MCF 10A (cell line): Measurements from ENCODE around the gene DUSP23. TPM values are rescaled to one million over a fixed set of nuclear protein-coding genes. Genes with fewer than 3 reads are reported as not detected.

Source experiments
- BruUV-seq: library from RNA; stranded (reverse); fragments of 400-500 nt; replicated peaks from 2 replicates; lab custom pipeline; 2021; lab: Mats Ljungman, UMichigan
- CTCF ChIA-PET: fragments of 300-600 bp; sonication (Branson Sonifier 250); formaldehyde crosslinking; extraction: SDS; loops from one replicate; lab custom pipeline; 2021; ENCODE audit warnings: antibody characterized with exemption, inconsistent platforms; lab: Yijun Ruan, JAX
- POLR2A ChIA-PET: fragments of 300-600, 350-650 bp; sonication (Branson Sonifier 250); formaldehyde crosslinking; extraction: SDS; loops from one replicate; lab custom pipeline; 2020; ENCODE audit warnings: antibody characterized with exemption, inconsistent platforms; lab: Yijun Ruan, JAX
- DNase-seq: peaks from one replicate; pipeline ENCODE4 v3.0.0-alpha.2; 2018; ENCODE audit not compliant: unreplicated experiment
- H3K27ac Mint-ChIP-seq: one replicate; pipeline ENCODE4 v1.8.0; 2022; ENCODE audit warnings: mild to moderate bottlenecking, low read depth, mixed read lengths; ENCODE audit not compliant: unreplicated experiment
- H3K27me3 Mint-ChIP-seq: one replicate; pipeline ENCODE4 v1.8.0; 2022; ENCODE audit warnings: mixed read lengths; ENCODE audit not compliant: insufficient read depth, unreplicated experiment
- H3K36me3 Mint-ChIP-seq: one replicate; pipeline ENCODE4 v1.8.0; 2022; ENCODE audit warnings: mild to moderate bottlenecking, moderate library complexity, mixed read lengths; ENCODE audit not compliant: insufficient read depth, unreplicated experiment
- H3K4me1 Mint-ChIP-seq: one replicate; pipeline ENCODE4 v1.8.0; 2022; ENCODE audit warnings: mixed read lengths; ENCODE audit not compliant: insufficient read depth, unreplicated experiment
- H3K4me3 Mint-ChIP-seq: one replicate; pipeline ENCODE4 v1.8.0; 2022; ENCODE audit warnings: mild to moderate bottlenecking, moderate library complexity, mixed read lengths; ENCODE audit not compliant: unreplicated experiment
- H3K9me3 Mint-ChIP-seq: one replicate; pipeline ENCODE4 v1.8.0; 2022; ENCODE audit warnings: mixed read lengths; ENCODE audit not compliant: unreplicated experiment
- intact Hi-C: fragments of 100-400 bp; cut with micrococcal nuclease; formaldehyde crosslinking; loops from 2 replicates; pipeline ENCODE4 v1.14.1; 2022
- total RNA-seq: library from RNA; stranded (reverse); gene quantifications from 2 replicates; pipeline ENCODE4 v1.2.3, GENCODE V29; 2022
- TF ChIP-seq, protein P1 (sequence below): fragments of 200-600 bp; IDR thresholded peaks from one replicate; pipeline ENCODE4 v1.8.0; 2022; ENCODE audit warnings: antibody characterized with exemption, mild to moderate bottlenecking; ENCODE audit not compliant: unreplicated experiment

DUSP23 gene
- total RNA-seq, 1 experiment from 2014 or later, result 178 TPM

DNA sequence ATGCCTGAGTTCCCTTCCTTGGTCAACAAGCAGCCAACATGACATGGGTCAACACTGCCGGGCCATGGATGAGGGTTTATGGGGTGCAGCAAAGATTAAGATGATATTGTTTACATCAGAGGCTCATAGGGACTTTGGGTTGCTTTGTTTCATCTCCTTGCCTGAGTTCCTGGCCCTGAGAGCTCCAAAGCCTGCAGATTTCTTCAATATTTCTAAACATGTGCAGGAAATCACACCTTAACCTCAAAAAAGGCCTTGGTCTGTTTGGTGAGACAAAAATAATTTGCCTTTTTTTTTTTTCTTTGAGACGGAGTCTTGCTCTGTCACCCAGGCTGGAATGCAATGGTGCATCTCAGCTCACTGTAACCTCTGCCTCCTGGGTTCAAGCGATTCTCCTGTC lies 46.8 kb downstream of the DUSP23 start:
- Mint-ChIP-seq H3K4me1 (peaks cover 5% of the 10 kb centered on the region), H3K4me3 (no peak overlapping the region), H3K36me3 (no peaks in the 10 kb centered on the region), H3K9me3 (no peaks in the 10 kb centered on the region), H3K27ac (no peak overlapping the region), H3K27me3 (peaks cover 7% of the 10 kb centered on the region)
- no TSS peak for BruUV-seq
- ChIA-PET CTCF (interaction anchor here (0.6 to 3.3 kb wide), 7 partner anchors 25 to 180 kb away, joined by 3 to 23 read pairs (median 4); partner anchors contain the start of gene FCRL6), POLR2A (no interaction called here)
- no peak for DNase-seq
- TF ChIP-seq, protein P1, sequence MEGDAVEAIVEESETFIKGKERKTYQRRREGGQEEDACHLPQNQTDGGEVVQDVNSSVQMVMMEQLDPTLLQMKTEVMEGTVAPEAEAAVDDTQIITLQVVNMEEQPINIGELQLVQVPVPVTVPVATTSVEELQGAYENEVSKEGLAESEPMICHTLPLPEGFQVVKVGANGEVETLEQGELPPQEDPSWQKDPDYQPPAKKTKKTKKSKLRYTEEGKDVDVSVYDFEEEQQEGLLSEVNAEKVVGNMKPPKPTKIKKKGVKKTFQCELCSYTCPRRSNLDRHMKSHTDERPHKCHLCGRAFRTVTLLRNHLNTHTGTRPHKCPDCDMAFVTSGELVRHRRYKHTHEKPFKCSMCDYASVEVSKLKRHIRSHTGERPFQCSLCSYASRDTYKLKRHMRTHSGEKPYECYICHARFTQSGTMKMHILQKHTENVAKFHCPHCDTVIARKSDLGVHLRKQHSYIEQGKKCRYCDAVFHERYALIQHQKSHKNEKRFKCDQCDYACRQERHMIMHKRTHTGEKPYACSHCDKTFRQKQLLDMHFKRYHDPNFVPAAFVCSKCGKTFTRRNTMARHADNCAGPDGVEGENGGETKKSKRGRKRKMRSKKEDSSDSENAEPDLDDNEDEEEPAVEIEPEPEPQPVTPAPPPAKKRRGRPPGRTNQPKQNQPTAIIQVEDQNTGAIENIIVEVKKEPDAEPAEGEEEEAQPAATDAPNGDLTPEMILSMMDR, result no peak
- intact Hi-C loops, result no loop called here

GRCh38 chr1:159828176-159828575 lies 47.4 kb downstream of the DUSP23 start:
- BruUV-seq, result no TSS peak
- ChIA-PET POLR2A (no interaction called here), CTCF (interaction anchor here (0.6 to 7.1 kb wide), 6 partner anchors 26 to 215 kb away, joined by 3 to 54 read pairs (median 6); partner anchors contain the start of gene FCRL6)
- H3K36me3 Mint-ChIP-seq, result no peaks in the 10 kb centered on the region
- peak; percentile 21 for DNase-seq
- H3K27ac Mint-ChIP-seq, result no peak overlapping the region
- intact Hi-C loops, result no loop called here
- TF ChIP-seq, protein P1, result no peak
- no peak overlapping the region for H3K4me3 Mint-ChIP-seq
- H3K4me1 Mint-ChIP-seq, result peaks cover 5% of the 10 kb centered on the region
- peaks cover under 1% of the 10 kb centered on the region for H3K27me3 Mint-ChIP-seq
- no peaks in the 10 kb centered on the region for H3K9me3 Mint-ChIP-seq

DNA sequence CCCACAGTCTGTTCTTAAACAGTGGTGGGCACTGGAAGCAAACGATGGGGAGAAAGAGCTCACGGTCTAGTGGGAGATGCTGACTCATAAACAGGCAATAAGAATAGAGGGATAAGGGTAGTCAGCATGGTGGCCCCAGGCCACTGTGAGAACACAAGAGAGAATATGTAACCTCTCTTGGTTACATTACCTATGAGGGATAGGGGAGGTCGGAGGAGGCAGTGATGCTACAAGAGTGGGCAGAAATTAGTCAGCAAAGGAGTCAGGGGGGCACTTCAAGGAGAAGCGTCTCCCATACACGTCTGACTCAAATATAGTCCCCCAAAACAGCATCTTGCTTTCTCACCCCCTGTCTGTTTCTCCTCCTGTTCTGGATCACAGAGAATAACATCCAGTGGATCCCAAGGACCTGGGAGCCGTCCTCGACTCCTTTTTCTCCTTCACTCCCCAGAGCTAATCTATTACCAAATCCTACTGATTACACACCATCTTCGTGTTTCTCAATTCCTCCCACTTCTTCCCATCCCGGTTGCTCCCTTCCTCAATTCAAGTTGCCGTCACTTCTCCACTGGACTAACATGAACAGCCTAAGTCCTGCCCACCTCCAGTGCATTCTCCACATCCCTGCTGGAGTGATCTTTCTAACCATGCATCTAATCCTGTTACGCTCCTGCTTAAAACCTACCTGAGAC lies 48.0 kb downstream of the DUSP23 start:
- POLR2A ChIA-PET, result no interaction called here

DNA sequence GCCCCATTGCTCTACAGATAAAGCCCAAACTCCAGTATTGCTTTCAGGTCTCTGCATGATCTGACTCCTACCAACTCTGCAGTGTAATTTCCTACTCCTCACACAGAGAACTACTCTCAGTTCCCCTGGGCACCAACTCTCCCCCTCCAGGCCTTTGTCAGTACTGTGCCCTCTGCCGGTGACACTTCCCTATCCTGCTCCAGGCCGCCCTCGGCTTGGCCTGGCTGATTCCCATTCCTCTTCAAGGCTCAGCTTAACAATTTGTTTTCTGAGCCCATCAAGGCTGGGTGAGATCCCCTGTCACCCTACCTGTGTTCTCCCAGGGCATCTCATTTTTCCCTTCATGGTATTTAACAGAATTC lies 48.5 kb downstream of the DUSP23 start:
- H3K4me1 Mint-ChIP-seq, result peaks cover 5% of the 10 kb centered on the region
- ChIA-PET POLR2A (no interaction called here), CTCF (interaction anchor here (0.6 to 7.1 kb wide), 4 partner anchors 25 to 63 kb away, joined by 3 to 54 read pairs (median 4); no protein-coding TSS in a partner anchor)
- no TSS peak for BruUV-seq
- TF ChIP-seq, protein P1, result no peak
- no peaks in the 10 kb centered on the region for H3K36me3 Mint-ChIP-seq
- DNase-seq, result peak; percentile 36
- H3K9me3 Mint-ChIP-seq, result no peaks in the 10 kb centered on the region
- H3K4me3 Mint-ChIP-seq, result no peak overlapping the region
- no peaks in the 10 kb centered on the region for H3K27me3 Mint-ChIP-seq
- intact Hi-C loops, result no loop called here
- H3K27ac Mint-ChIP-seq, result no peak overlapping the region

More for the DNA sequence above, 48.0 kb downstream of the DUSP23 start:
- CTCF ChIA-PET, result interaction anchor here (0.6 to 7.1 kb wide), 5 partner anchors 25 to 214 kb away, joined by 3 to 54 read pairs (median 7); no protein-coding TSS in a partner anchor
- DNase-seq, result no peak
- H3K36me3 Mint-ChIP-seq, result no peaks in the 10 kb centered on the region
- H3K27me3 Mint-ChIP-seq, result no peaks in the 10 kb centered on the region
- H3K4me1 Mint-ChIP-seq, result peaks cover 5% of the 10 kb centered on the region
- TF ChIP-seq, protein P1, result no peak
- no peak overlapping the region for H3K27ac Mint-ChIP-seq
- intact Hi-C loops, result no loop called here
- H3K4me3 Mint-ChIP-seq, result no peak overlapping the region
- H3K9me3 Mint-ChIP-seq, result no peaks in the 10 kb centered on the region
- BruUV-seq, result no TSS peak
